ENCODE results near the gene PCDHA10.
"Not testable (repeated sequence)": the region's sequence is repeated elsewhere in the genome, so short reads cannot be mapped to it uniquely, and the experiment has no call there.

The PCDHA10 gene

DNA sequence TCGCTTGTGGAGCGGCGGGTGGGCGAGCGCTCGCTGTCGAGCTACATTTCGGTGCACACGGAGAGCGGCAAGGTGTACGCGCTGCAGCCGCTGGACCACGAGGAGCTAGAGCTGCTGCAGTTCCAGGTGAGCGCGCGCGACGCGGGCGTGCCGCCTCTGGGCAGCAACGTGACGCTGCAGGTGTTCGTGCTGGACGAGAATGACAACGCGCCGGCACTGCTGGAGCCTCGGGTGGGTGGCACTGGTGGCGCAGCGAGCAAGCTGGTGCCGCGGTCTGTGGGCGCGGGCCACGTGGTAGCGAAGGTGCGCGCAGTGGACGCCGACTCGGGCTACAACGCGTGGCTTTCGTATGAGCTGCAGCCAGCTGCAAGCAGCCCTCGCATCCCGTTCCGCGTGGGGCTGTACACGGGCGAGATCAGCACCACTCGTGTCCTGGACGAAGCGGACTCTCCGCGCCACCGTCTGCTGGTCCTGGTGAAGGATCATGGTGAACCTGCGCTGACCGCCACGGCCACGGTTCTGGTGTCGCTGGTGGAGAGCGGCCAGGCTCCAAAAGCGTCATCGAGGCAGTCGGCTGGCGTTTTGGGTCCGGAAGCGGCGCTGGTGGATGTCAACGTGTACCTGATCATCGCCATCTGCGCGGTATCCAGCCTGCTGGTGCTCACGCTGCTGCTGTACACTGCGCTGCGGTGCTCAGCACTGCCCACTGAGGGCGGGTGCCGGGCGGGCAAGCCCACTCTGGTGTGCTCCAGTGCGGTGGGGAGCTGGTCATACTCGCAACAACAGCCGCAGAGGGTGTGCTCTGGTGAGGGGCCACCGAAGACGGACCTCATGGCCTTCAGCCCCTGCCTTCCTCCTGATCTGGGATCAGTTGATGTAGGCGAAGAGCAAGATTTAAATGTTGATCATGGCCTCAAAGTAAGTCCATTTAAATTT lies 12.6 kb upstream of the PCDHA10 start:
- DNase-seq: no peak

DNA sequence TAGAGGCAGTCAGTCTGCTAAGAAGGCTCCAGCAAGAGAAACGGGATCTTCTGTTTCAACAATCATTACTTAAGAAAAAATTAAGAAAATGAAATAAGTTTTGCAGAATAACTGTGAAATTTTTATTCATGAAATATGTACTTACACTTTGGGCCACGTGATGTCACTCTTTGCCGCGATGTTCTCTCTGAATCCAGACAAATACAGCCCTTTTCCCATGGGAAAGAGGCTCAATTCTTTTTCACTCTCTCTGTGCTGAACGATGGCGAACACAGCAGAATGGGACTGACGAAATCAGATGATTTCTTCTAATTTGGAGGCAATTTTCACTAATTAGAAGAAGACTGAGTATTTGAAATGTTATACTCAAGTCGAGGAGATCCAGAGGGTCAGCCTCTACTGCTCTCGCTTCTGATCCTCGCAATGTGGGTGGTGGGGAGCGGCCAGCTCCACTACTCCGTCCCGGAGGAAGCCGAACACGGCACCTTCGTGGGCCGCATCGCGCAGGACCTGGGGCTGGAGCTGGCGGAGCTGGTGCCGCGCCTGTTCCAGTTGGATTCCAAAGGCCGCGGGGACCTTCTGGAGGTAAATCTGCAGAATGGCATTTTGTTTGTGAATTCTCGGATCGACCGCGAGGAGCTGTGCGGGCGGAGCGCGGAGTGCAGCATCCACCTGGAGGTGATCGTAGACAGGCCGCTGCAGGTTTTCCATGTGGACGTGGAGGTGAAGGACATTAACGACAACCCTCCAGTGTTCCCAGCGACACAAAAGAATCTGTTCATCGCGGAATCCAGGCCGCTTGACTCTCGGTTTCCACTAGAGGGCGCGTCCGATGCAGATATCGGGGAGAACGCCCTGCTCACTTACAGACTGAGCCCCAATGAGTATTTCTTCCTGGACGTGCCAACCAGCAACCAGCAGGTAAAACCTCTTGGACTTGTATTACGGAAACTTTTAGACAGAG lies 7.3 kb upstream of the PCDHA10 start, which contains the start of gene PCDHA9:
Gene PCDHA9 (plus strand): TSS at position 244 of the 964 bp plus-strand sequence. CDS start 114 bp downstream, at position 358.
- not testable (repeated sequence) for DNase-seq

DNA sequence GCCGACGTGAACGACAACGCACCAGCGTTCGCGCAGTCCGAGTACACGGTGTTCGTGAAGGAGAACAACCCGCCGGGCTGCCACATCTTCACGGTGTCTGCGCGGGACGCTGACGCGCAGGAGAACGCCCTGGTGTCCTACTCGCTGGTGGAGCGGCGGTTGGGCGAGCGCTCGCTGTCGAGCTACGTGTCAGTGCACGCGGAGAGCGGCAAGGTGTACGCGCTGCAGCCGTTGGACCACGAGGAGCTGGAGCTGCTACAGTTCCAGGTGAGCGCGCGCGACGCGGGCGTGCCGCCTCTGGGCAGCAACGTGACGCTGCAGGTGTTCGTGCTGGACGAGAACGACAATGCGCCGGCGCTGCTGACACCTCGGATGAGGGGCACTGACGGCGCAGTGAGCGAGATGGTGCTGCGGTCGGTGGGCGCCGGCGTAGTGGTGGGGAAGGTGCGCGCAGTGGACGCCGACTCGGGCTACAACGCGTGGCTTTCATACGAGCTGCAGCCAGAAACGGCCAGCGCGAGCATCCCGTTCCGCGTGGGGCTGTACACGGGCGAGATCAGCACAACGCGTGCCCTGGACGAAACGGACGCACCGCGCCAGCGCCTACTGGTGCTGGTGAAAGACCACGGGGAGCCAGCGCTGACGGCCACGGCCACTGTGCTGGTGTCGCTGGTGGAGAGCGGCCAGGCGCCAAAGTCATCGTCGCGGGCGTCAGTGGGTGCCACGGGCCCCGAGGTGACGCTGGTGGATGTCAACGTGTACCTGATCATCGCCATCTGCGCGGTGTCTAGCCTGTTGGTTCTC lies 5.7 kb upstream of the PCDHA10 start:
- not testable (repeated sequence) for DNase-seq

DNA sequence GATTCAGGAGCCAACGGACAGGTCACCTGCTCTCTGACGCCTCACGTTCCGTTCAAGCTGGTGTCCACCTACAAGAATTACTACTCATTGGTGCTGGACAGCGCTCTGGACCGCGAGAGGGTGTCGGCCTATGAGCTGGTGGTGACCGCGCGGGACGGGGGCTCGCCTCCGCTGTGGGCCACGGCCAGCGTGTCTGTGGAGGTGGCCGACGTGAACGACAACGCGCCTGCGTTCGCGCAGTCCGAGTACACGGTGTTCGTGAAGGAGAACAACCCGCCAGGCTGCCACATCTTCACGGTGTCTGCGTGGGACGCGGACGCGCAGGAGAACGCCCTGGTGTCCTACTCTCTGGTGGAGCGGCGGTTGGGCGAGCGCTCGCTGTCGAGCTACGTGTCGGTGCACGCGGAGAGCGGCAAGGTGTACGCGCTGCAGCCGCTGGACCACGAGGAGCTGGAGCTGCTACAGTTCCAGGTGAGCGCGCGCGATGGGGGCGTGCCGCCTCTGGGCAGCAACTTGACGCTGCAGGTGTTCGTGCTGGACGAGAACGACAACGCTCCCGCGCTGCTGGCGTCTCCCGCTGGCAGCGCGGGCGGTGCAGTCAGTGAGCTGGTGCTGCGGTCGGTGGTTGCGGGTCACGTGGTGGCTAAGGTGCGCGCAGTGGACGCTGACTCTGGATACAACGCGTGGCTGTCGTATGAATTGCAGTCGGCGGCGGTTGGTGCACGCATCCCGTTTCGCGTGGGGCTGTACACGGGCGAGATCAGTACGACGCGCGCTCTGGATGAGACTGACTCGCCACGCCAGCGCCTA lies 1.7 kb downstream of the PCDHA10 start:
- DNase-seq: no peak

DNA sequence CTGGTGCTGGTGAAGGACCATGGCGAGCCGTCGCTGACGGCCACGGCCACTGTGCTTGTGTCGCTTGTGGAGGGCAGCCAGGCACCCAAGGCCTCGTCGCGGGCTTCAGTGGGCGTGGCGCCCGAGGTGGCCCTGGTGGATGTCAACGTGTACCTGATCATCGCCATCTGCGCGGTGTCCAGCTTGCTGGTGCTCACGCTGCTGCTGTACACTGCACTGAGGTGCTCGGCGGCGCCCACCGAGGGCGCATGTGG lies 2.2 kb downstream of the PCDHA10 start:
- DNase-seq: no peak

DNA sequence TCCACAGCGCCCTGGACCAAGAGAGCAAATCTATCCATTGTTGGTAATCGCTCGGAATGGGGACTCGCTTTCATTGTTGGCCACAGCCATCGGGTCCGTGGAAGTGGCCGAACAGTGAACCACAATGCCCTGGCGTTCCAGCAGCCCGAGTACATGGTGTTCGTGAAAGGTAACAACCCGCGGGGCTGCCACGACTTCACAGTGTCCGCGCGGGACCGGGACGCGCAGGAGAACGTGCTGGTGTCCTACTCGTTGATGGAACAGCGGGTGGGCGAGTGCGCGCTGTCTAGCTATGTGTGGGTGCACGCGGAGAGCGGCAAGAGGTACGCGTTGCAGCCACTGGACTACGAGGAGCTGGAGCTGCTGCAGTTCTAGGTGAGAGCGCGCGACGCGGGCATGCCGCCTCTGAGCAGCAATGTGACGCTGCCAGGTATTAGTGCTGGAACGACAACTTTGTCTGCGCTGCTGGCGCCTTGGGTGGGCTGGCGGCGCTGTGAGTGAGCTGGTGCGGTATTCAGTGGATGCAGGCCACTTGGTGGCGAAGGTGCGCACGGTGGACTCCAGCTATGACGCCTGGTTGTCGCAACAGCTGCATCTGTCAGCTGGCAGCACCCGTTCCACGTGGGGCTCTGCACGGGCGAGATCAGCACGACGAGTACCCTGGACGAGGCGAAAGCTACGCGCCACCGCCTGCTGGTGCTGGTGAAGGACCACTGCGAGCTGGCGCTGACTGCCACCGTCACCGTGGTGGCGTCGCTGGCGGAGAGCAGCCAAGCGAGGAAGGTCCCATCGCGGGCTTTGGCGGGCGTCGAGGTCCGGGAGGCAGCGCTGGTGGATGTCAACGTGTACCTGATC lies 7.0 kb downstream of the PCDHA10 start:
- no peak for DNase-seq

DNA sequence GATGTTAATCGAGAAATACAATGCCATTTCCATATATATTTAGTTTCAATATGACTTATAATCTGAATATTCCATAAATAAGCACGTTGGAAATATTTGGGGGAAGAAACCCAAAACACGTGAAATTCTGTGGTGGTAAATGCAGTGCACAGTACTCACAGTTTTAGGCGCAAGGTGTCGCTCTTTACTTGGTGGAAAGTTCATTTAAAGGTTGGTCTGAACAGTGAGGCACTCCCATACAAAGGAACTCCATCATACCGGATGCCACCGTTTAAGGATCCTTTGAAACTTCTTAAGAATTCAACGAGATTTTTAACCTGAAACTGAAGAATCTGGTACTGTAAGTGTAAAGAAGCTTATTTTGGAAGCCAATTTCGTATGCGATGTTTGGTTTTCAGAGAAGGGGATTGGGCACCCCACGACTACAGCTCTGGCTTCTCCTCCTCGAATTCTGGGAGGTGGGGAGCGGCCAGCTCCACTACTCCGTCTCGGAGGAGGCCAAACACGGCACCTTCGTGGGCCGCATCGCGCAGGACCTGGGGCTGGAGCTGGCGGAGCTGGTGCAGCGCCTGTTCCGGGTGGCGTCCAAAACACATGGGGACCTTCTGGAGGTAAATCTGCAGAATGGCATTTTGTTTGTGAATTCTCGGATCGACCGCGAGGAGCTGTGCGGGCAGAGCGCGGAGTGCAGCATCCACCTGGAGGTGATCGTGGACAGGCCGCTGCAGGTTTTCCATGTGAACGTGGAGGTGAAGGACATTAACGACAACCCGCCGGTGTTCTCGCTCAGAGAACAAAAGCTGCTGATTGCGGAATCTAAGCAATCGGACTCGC lies 13.2 kb downstream of the PCDHA10 start, which contains the start of gene PCDHA11:
Gene PCDHA11 (plus strand): TSS at position 237 of the 834 bp plus-strand sequence. CDS start 147 bp downstream, at position 384.
- DNase-seq: no peak

DNA sequence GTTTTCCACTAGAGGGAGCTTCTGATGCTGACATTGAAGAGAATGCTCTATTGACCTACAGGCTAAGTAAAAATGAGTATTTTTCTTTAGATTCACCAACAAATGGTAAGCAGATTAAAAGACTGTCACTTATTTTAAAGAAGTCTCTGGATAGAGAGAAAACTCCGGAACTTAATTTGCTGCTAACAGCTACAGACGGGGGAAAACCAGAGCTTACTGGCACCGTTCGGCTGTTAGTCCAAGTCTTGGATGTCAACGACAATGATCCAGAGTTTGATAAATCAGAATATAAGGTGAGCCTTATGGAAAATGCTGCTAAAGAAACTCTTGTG lies 13.8 kb downstream of the PCDHA10 start:
- DNase-seq: no peak

DNA sequence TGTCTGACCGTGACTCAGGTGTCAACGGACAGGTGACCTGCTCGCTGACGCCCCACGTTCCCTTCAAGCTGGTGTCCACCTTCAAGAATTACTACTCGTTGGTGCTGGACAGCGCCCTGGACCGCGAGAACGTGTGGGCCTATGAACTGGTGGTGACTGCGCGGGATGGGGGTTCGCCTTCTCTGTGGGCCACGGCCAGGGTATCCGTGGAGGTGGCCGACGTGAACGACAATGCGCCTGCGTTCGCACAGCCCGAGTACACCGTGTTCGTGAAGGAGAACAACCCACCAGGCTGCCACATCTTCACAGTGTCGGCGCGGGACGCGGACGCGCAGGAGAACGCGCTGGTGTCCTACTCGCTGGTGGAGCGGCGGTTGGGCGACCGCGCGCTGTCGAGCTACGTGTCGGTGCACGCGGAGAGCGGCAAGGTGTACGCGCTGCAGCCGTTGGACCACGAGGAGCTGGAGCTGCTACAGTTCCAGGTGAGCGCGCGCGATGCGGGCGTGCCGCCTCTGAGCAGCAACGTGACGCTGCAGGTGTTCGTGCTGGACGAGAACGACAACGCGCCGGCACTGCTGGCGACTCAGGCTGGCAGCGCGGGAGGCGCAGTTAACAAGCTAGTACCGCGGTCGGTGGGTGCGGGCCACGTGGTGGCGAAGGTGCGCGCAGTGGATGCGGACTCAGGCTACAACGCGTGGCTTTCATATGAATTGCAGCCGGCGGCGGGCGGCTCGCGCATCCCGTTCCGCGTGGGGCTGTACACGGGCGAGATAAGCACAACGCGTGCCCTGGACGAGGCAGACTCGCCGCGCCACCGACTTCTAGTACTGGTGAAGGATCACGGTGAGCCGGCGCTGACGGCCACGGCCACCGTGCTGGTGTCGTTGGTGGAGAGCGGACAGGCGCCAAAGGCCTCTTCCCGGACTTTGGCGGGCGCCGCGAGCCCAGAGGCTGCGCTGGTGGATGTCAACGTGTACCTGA lies 14.8 kb downstream of the PCDHA10 start:
- no peak for DNase-seq

DNA sequence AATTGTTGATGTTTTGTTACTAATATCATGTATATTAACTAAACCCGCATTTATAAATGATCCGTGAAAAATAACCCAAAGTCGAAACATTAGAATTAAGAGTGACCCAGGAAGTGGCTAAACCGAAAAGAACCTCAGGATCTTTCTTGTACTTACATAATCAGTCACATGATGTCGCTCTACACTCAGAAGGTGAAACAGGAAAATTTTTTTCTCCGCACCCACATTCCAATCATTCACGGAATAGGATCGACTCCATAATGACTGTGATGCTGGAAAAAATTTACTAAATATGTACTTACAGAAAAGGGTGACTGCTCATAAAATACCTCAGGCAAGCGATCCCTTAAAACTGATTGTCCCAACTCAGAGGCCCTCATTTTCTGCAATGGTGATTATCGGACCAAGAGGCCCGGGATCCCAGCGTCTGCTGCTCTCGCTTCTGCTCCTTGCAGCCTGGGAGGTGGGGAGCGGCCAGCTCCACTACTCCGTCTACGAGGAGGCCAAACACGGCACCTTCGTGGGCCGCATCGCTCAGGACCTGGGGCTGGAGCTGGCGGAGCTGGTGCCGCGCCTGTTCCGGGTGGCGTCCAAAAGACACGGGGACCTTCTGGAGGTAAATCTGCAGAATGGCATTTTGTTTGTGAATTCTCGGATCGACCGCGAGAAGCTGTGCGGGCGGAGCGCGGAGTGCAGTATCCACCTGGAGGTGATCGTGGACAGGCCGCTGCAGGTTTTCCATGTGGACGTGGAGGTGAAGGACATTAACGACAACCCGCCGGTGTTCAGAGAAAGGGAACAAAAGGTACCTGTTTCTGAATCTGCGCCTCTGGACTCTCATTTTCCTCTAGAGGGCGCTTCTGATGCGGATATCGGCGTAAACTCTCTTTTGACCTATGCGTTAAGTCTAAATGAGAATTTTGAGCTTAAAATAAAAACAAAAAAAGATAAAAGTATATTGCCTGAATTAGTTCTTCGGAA lies 19.7 kb downstream of the PCDHA10 start, which contains the start of gene PCDHA12:
Gene PCDHA12 (plus strand): TSS at position 224 of the 981 bp plus-strand sequence. CDS start 165 bp downstream, at position 389.
- no peak for DNase-seq

DNA sequence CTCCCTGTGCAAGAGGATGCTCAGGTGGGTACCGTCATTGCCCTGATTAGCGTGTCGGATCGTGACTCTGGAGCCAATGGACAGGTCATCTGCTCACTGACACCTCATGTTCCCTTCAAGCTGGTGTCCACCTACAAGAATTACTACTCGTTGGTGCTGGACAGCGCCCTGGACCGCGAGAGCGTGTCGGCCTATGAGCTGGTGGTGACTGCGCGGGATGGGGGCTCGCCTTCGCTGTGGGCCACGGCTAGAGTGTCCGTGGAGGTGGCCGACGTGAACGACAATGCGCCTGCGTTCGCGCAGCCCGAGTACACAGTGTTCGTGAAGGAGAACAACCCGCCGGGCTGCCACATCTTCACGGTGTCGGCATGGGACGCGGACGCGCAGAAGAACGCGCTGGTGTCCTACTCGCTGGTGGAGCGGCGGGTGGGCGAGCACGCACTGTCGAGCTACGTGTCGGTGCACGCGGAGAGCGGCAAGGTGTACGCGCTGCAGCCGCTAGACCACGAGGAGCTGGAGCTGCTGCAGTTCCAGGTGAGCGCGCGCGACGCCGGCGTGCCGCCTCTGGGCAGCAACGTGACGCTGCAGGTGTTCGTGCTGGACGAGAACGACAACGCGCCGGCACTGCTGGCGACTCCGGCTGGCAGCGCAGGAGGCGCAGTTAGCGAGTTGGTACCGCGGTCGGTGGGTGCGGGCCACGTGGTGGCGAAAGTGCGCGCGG lies 21.0 kb downstream of the PCDHA10 start:
- not testable (repeated sequence) for DNase-seq

DNA sequence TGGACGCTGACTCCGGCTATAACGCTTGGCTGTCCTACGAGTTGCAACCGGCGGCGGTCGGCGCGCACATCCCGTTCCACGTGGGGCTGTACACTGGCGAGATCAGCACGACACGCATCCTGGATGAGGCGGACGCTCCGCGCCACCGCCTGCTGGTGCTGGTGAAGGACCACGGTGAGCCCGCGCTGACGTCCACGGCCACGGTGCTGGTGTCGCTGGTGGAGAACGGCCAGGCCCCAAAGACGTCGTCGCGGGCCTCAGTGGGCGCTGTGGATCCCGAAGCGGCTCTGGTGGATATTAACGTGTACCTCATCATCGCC lies 21.5 kb downstream of the PCDHA10 start:
- DNase-seq: no peak

DNA sequence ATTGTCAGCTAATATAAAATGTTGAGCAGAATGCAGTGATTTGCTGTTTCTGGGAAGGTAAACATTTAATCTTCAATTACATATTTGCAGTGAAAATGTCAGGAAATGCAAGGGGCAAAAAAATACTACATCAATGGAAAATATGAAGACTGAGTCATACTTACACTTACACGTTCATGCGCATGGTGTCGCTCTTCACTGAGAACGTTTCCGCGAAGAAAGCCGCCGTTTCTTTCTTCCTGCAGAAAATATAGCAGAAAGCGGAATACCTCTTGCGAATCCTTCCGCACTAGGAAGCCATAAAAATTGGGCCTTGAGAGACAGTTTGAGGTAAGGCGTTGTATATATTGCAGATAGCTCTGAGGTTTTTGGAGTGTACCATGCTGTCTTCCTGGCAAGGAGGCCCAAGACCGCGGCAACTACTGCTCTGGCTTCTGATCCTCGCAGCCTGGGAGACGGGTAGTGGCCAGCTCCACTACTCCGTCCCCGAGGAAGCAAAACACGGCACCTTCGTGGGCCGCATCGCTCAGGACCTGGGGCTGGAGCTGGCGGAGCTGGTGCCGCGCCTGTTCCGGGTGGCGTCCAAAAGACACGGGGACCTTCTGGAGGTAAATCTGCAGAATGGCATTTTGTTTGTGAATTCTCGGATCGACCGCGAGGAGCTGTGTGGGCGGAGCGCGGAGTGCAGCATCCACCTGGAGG lies 26.3 kb downstream of the PCDHA10 start, which contains the start of gene PCDHA13:
Gene PCDHA13 (plus strand): TSS at position 236 of the 702 bp plus-strand sequence. CDS start 145 bp downstream, at position 381.
- DNase-seq: no peak

DNA sequence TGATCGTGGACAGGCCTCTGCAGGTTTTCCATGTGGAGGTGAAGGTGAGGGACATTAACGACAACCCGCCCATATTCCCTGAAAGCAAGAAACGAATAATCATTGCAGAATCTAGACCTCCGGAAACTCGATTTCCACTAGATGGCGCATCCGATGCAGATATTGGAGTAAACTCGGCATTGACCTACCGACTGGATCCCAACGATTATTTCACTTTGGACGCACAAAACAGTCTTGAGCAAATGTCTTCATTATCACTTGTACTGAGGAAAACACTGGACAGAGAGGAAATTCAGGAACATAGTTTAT lies 26.8 kb downstream of the PCDHA10 start:
- no peak for DNase-seq

DNA sequence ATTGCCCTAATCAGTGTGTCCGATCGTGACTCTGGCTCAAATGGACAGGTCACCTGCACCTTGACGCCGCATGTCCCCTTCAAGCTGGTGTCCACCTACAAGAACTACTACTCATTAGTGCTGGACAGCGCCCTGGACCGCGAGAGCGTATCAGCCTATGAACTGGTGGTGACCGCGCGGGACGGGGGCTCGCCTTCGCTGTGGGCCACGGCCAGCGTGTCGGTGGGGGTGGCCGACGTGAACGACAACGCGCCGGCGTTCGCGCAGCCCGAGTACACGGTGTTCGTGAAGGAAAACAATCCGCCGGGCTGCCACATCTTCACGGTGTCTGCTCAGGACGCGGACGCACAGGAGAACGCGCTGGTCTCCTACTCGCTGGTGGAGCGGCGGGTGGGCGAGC lies 27.7 kb downstream of the PCDHA10 start:
- DNase-seq: no peak

Measured in activated T-cell treated with anti-CD3 and anti-CD28 coated beads for 4 hours (primary cell).